Caco-2 (cell line): Measurements from ENCODE around the gene CEP120. TPM values are rescaled to one million over a fixed set of nuclear protein-coding genes. Genes with fewer than 3 reads are reported as not detected.

ENCODE experiments used
- BruUV-seq: library from RNA; stranded (reverse); fragments of 400-500 nt; replicated peaks from 2 replicates; lab custom pipeline; 2021; lab: Mats Ljungman, UMichigan
- CTCF ChIA-PET: fragments of 300-600 bp; sonication (Branson Sonifier 250); formaldehyde crosslinking; loops from one replicate; lab custom pipeline; 2022; ENCODE audit warnings: antibody characterized with exemption; lab: Charles Lee
- POLR2A ChIA-PET: fragments of 300-600 bp; sonication (Branson Sonifier 250); formaldehyde crosslinking; loops from one replicate; lab custom pipeline; 2022; ENCODE audit warnings: antibody characterized with exemption; lab: Charles Lee
- DNase-seq, 2 experiments: peaks; one replicate each; pipeline versions ENCODE4 v3.0.0 to v3.0.0-alpha.2; 2020 to 2022
- H3K27me3 ChIP-seq: replicated peaks from 2 replicates; pipeline ENCODE4 v1.6.0; 2011; ENCODE audit warnings: low read length; ENCODE audit not compliant: control insufficient read depth, insufficient read depth
- H3K36me3 ChIP-seq: 2 replicates; pipeline ENCODE4 v1.5.1; 2011; ENCODE audit warnings: low read length; ENCODE audit not compliant: control insufficient read depth, insufficient read depth
- H3K4me1 ChIP-seq: fragments of 250-450 bp; sonication (Bioruptor Pico); 2 replicates; pipeline ENCODE4 v1.5.1; 2020; ENCODE audit warnings: mild to moderate bottlenecking
- H3K4me3 ChIP-seq: 2 replicates; pipeline ENCODE4 v1.5.1; 2011; ENCODE audit warnings: low read depth, mild to moderate bottlenecking, control low read depth, low read length
- H3K9me3 ChIP-seq: fragments of 250-450 bp; sonication (Bioruptor Pico); 2 replicates; pipeline ENCODE4 v1.5.1; 2020; ENCODE audit warnings: mild to moderate bottlenecking, moderate library complexity
- H3K27ac Mint-ChIP-seq: one replicate; pipeline ENCODE4 v1.8.0; 2022; ENCODE audit warnings: mixed read lengths; ENCODE audit not compliant: unreplicated experiment
- H3K27me3 Mint-ChIP-seq: one replicate; pipeline ENCODE4 v1.8.0; 2022; ENCODE audit warnings: mixed read lengths; ENCODE audit not compliant: insufficient read depth, unreplicated experiment
- H3K36me3 Mint-ChIP-seq: one replicate; pipeline ENCODE4 v1.8.0; 2022; ENCODE audit warnings: mild to moderate bottlenecking, mixed read lengths; ENCODE audit not compliant: insufficient read depth, unreplicated experiment
- H3K4me1 Mint-ChIP-seq: one replicate; pipeline ENCODE4 v1.8.0; 2022; ENCODE audit warnings: low read depth, mixed read lengths; ENCODE audit not compliant: unreplicated experiment
- H3K4me3 Mint-ChIP-seq: one replicate; pipeline ENCODE4 v1.8.0; 2022; ENCODE audit warnings: mild to moderate bottlenecking, moderate library complexity, mixed read lengths; ENCODE audit not compliant: unreplicated experiment
- H3K9me3 Mint-ChIP-seq: one replicate; pipeline ENCODE4 v1.8.0; 2022; ENCODE audit warnings: mixed read lengths; ENCODE audit not compliant: unreplicated experiment
- intact Hi-C: fragments of 100-400 bp; cut with micrococcal nuclease; formaldehyde crosslinking; loops from one replicate; pipeline ENCODE4 v1.10.0; 2022; ENCODE audit not compliant: unreplicated experiment
- total RNA-seq: library from RNA; stranded (reverse); gene quantifications from 2 replicates; pipeline ENCODE4 v1.2.3, GENCODE V29; 2022
- TF ChIP-seq, protein P1 (sequence below), 2 experiments: fragments of 200-600 bp in 1 of 2; IDR thresholded peaks; 1 replicate in 1 of 2; 2 replicates in 1 of 2; pipeline versions ENCODE4 v1.5.1 to v1.8.0; 2011 to 2022; ENCODE audit warnings: antibody characterized with exemption in 1 of 2, control low read depth in 1 of 2, inconsistent platforms in 1 of 2, low read depth in 1 of 2, low read length in 1 of 2, mild to moderate bottlenecking in 1 of 2, moderate library complexity in 1 of 2; ENCODE audit not compliant: insufficient read depth in 1 of 2, severe bottlenecking in 1 of 2, unreplicated experiment in 1 of 2

Gene CEP120
- total RNA-seq, 1 experiment from 2014 or later, result 25.8 TPM

DNA sequence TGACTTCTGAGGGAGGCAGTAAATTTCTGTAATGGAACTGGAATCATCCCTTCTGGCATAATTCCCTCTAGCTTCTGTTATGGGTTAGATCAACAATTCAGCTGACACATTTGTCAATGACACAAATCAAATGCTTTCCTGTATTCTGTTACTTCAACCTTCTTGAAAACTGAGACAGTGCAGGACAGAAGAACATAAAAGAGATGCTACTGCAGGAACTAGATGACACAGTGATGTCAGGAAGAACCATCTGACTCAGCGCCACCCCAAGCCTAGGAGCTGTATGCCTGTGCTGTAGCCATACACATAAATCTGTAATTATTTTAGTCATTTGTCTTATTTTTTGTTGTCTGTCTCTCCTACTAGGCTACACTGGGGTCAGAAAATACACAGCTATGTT, 18.2 kb upstream of the CEP120 start:
- TF ChIP-seq, protein P1, sequence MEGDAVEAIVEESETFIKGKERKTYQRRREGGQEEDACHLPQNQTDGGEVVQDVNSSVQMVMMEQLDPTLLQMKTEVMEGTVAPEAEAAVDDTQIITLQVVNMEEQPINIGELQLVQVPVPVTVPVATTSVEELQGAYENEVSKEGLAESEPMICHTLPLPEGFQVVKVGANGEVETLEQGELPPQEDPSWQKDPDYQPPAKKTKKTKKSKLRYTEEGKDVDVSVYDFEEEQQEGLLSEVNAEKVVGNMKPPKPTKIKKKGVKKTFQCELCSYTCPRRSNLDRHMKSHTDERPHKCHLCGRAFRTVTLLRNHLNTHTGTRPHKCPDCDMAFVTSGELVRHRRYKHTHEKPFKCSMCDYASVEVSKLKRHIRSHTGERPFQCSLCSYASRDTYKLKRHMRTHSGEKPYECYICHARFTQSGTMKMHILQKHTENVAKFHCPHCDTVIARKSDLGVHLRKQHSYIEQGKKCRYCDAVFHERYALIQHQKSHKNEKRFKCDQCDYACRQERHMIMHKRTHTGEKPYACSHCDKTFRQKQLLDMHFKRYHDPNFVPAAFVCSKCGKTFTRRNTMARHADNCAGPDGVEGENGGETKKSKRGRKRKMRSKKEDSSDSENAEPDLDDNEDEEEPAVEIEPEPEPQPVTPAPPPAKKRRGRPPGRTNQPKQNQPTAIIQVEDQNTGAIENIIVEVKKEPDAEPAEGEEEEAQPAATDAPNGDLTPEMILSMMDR (IDR thresholded peaks at IDR 0.05; ENCODE audit: insufficient read depth in 1 of 2, low read depth in 1 of 2, low read length in 1 of 2, severe bottlenecking in 1 of 2, unreplicated experiment in 1 of 2), result no peak
- H3K4me1 Mint-ChIP-seq, result no peaks in the 10 kb centered on the region
- Histone ChIP-seq H3K9me3 (no peaks in the 10 kb centered on the region), H3K27me3 (no peaks in the 10 kb centered on the region), H3K4me3 (no peak overlapping the region), H3K4me1 (no peaks in the 10 kb centered on the region), H3K36me3 (no peaks in the 10 kb centered on the region)
- POLR2A ChIA-PET, result no interaction called here
- no peaks in the 10 kb centered on the region for H3K27me3 Mint-ChIP-seq
- no peak overlapping the region for H3K4me3 Mint-ChIP-seq
- DNase-seq, result no peak
- no TSS peak for BruUV-seq
- no peaks in the 10 kb centered on the region for H3K36me3 Mint-ChIP-seq
- CTCF ChIA-PET, result interaction anchor here (1.4 kb wide), 1 partner anchor 18 kb away, joined by 4 read pairs; the partner anchor contains the start of gene CEP120
- H3K27ac Mint-ChIP-seq, result no peak overlapping the region
- no peaks in the 10 kb centered on the region for H3K9me3 Mint-ChIP-seq
- intact Hi-C loops, result no loop called here

DNA sequence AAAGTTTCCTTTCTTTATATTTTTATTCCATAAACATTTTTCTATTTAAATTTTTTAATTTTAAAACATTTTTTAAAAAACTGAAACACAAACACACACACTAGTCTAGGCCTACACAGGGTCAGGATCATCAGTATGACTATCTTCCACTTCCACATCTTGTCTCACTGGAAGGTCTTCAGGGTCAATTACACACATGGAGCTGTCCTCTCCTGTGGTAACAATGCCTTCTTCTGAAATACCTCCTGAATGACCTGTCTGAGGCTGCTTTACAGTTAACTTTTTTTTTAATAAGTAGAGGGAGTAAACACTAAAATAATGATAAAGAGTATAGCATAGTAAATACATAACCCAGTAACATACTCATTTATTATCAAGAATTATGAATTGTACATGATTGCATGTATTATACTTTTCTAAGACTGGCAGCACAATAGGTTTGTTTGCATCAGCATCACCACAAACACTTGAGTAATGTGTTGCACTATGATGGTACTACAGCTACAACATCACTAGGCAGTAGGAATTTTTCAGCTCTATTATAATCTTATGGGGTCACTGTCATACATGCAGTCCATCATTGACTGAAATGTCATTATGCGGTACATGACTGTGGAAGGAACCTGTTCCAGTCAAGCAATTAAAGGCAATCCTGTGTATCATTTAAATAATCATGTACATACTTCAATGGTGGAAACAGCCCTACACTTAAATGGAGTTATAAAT, 17.4 kb upstream of the CEP120 start:
- no peaks in the 10 kb centered on the region for H3K4me1 ChIP-seq
- TF ChIP-seq, protein P1 (IDR thresholded peaks at IDR 0.05; ENCODE audit: insufficient read depth in 1 of 2, low read depth in 1 of 2, low read length in 1 of 2, severe bottlenecking in 1 of 2, unreplicated experiment in 1 of 2), result no peak
- H3K36me3 ChIP-seq, result no peaks in the 10 kb centered on the region
- BruUV-seq, result no TSS peak
- Mint-ChIP-seq H3K4me3 (no peak overlapping the region), H3K36me3 (no peaks in the 10 kb centered on the region), H3K4me1 (no peaks in the 10 kb centered on the region), H3K27me3 (no peaks in the 10 kb centered on the region), H3K9me3 (no peaks in the 10 kb centered on the region), H3K27ac (no peak overlapping the region)
- no peak for DNase-seq
- no peaks in the 10 kb centered on the region for H3K27me3 ChIP-seq
- CTCF ChIA-PET, result interaction anchor here (1.4 kb wide), 1 partner anchor 17 kb away, joined by 4 read pairs; the partner anchor contains the start of gene CEP120
- intact Hi-C loops, result no loop called here
- no peak overlapping the region for H3K4me3 ChIP-seq
- POLR2A ChIA-PET, result interaction anchor here (0.6 kb wide), 1 partner anchor 65 kb away, joined by 5 read pairs; no protein-coding TSS in a partner anchor
- no peaks in the 10 kb centered on the region for H3K9me3 ChIP-seq

DNA sequence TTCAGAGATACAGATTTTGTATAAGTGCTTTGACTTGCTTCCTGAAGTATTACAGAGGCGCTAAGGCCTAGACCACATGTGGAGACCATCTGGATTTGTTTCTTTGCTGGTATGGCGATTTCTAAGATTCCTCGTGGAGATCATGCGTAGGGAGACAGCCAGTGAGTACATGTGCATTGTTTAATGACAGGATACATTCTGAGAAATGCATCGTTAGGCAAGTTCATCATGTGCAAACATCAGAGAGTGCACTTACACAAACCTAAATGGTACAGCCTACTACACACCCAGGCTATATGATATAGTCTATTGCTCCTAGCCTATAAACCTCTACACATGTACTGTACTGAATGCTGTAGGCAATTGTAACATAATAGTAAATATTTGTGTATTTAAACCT, 16.5 kb upstream of the CEP120 start:
- Histone ChIP-seq H3K4me1 (no peaks in the 10 kb centered on the region), H3K4me3 (no peak overlapping the region), H3K36me3 (no peaks in the 10 kb centered on the region), H3K27me3 (no peaks in the 10 kb centered on the region), H3K9me3 (no peaks in the 10 kb centered on the region)
- Mint-ChIP-seq H3K27ac (no peak overlapping the region), H3K9me3 (no peaks in the 10 kb centered on the region), H3K36me3 (no peaks in the 10 kb centered on the region), H3K27me3 (no peaks in the 10 kb centered on the region), H3K4me1 (no peaks in the 10 kb centered on the region), H3K4me3 (no peak overlapping the region)
- no TSS peak for BruUV-seq
- intact Hi-C loops, result no loop called here
- TF ChIP-seq, protein P1 (IDR thresholded peaks at IDR 0.05; ENCODE audit: insufficient read depth in 1 of 2, low read depth in 1 of 2, low read length in 1 of 2, severe bottlenecking in 1 of 2, unreplicated experiment in 1 of 2), result no peak
- ChIA-PET POLR2A (no interaction called here), CTCF (no interaction called here)
- DNase-seq, result no peak
